Cardiac muscle cell (in vitro differentiated cells and primary cell): ENCODE data around the gene GPR151. TPM values are rescaled to one million over a fixed set of nuclear protein-coding genes. Genes with fewer than 3 reads are reported as not detected.
"Not testable (repeated sequence)": the region's sequence is repeated elsewhere in the genome, so short reads cannot be mapped to it uniquely, and the experiment has no call there.

Source experiments
- DNase-seq, 2 donors: peaks; one replicate each; pipeline versions ENCODE4 v3.0.0 to v3.0.0-alpha.2; 2010 to 2017; ENCODE audit warnings: low read depth in 1 of 2, low spot score in 1 of 2
- H3K27ac ChIP-seq: fragments of 200-600 bp; sonication (generic); 2 replicates; pipeline ENCODE4 v1.5.1; 2016
- H3K27me3 ChIP-seq: fragments of 200-600 bp; sonication (generic); 2 replicates; pipeline ENCODE4 v1.6.0; 2016; ENCODE audit warnings: control low read depth
- H3K36me3 ChIP-seq: fragments of 200-600 bp; sonication (generic); 2 replicates; pipeline ENCODE4 v1.5.1; 2016; ENCODE audit warnings: control low read depth
- H3K4me1 ChIP-seq: fragments of 200-600 bp; sonication (generic); 2 replicates; pipeline ENCODE4 v1.8.1; 2017; ENCODE audit warnings: low read depth, mild to moderate bottlenecking, mixed run types
- H3K4me3 ChIP-seq: fragments of 200-600 bp; sonication (generic); 2 replicates; pipeline ENCODE4 v1.5.1; 2016; ENCODE audit warnings: mild to moderate bottlenecking
- H3K9me3 ChIP-seq: fragments of 200-600 bp; sonication (generic); 2 replicates; pipeline ENCODE4 v1.5.1; 2017; ENCODE audit warnings: low read depth, mild to moderate bottlenecking, control low read depth
- polyA plus RNA-seq: library from polyadenylated mRNA; unstranded; fragments of >200 nt; fragmentation: Nextera tagmentation; extraction: Ambion mirVana; gene quantifications from 2 replicates; pipeline ENCODE4 v1.2.1, GENCODE V29; 2016
- total RNA-seq: library from RNA; depleted of rRNA; stranded (reverse); fragments of >200 nt; gene quantifications from 2 replicates; pipeline ENCODE4 v1.2.3, GENCODE V29; 2016
- TF ChIP-seq, protein P1 (sequence below): IDR thresholded peaks from 2 replicates; pipeline ENCODE4 v1.5.1; 2012; ENCODE audit warnings: low read depth, mild to moderate bottlenecking, low read length

The GPR151 gene
- total RNA-seq (not detected in 2 replicates), polyA plus RNA-seq (not detected in 2 replicates)

- Histone ChIP-seq H3K4me3 (no peak within 1 kb of the TSS), H3K36me3 (peaks cover 9% of the 10 kb centered on the region), H3K9me3 (no peaks in the 10 kb centered on the region), H3K27me3 (no peaks in the 10 kb centered on the region), H3K4me1 (peaks cover 8% of the 10 kb centered on the region), H3K27ac (no peak within 1 kb of the TSS)
- DNase-seq, result peak; percentile 14 to 30
- TF ChIP-seq, protein P1, sequence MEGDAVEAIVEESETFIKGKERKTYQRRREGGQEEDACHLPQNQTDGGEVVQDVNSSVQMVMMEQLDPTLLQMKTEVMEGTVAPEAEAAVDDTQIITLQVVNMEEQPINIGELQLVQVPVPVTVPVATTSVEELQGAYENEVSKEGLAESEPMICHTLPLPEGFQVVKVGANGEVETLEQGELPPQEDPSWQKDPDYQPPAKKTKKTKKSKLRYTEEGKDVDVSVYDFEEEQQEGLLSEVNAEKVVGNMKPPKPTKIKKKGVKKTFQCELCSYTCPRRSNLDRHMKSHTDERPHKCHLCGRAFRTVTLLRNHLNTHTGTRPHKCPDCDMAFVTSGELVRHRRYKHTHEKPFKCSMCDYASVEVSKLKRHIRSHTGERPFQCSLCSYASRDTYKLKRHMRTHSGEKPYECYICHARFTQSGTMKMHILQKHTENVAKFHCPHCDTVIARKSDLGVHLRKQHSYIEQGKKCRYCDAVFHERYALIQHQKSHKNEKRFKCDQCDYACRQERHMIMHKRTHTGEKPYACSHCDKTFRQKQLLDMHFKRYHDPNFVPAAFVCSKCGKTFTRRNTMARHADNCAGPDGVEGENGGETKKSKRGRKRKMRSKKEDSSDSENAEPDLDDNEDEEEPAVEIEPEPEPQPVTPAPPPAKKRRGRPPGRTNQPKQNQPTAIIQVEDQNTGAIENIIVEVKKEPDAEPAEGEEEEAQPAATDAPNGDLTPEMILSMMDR, result no peak
These were observed at the start of gene GPR151 for GRCh38 chr5:146516151-146516475. GPR151 (minus strand) TSS chr5:146516190; CDS start chr5:146516113, 77 bp downstream.

DNA sequence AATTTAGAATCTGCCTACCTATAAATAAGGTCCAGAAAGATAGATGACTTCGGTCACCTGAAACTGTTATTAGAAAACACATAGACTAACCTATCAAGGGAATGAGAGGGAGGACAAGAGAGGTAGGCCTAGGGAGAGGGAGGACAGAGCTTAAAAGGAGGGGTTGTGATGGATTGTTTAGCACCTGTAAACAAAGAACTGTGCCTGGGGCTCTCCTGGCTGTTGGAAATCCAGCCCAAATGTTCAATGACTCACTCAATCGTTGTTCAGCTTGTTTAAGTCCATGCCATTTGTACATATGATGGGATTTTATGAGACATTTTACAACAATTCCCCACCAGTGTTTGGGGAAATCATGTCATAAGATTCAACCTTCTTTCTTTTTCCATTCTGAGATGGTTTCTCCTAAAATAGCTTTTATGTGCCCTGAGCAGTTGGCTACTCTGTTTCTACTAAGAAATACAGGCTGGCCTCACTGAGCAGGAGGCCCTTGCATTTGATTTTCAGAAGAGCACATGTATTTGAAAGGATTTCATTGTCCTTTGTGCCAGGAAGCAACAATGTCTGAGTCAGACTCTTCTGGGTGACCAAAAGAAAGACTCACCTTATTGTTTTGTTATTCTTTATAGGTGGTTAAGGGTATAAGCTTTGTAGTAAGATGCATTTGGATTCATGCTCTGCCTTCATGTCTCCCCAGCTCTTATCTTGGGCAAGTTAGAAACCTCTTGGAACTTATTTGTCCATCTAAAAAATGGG, 48.2 kb upstream of the GPR151 start:
- Histone ChIP-seq H3K27ac (no peak overlapping the region), H3K4me1 (peaks cover 9% of the 10 kb centered on the region), H3K4me3 (no peak overlapping the region), H3K36me3 (no peaks in the 10 kb centered on the region), H3K27me3 (no peaks in the 10 kb centered on the region), H3K9me3 (no peaks in the 10 kb centered on the region)
- DNase-seq, result no peak
- TF ChIP-seq, protein P1, result no peak

- TF ChIP-seq, protein P1, result no peak
- no peak for DNase-seq
These were observed 46.5 kb upstream of the GPR151 start for GRCh38 chr5:146562461-146562860.

DNA sequence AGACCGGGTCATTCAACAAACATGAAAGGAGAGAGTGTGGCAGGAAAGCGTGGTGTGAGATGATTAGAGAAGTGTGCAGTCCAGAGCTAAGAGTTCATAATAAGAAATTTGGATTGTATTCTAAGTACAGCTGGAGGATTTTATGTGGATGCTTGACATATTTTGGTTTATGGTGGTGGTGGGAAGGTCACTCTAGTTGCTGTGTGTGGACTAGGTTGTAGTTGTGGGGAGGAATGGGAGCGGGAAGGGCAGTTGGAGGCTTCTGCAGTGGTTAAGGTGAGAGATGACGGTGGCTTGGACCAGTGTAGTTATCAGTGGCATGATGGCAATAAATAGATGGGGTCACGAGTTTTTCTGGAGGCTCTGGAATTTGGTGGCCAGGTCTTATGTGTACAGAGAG, 45.7 kb upstream of the GPR151 start:
- Histone ChIP-seq H3K4me3 (no peak overlapping the region), H3K9me3 (no peaks in the 10 kb centered on the region), H3K36me3 (no peaks in the 10 kb centered on the region), H3K4me1 (peaks cover 9% of the 10 kb centered on the region), H3K27me3 (no peaks in the 10 kb centered on the region), H3K27ac (no peak overlapping the region)
- TF ChIP-seq, protein P1, result no peak
- no peak for DNase-seq

More at GRCh38 chr5:146562461-146562860, 46.5 kb upstream of the GPR151 start:
- Histone ChIP-seq H3K27me3 (no peaks in the 10 kb centered on the region), H3K36me3 (no peaks in the 10 kb centered on the region), H3K4me1 (peaks cover 9% of the 10 kb centered on the region), H3K27ac (no peak overlapping the region), H3K9me3 (no peaks in the 10 kb centered on the region), H3K4me3 (no peak overlapping the region)

DNA sequence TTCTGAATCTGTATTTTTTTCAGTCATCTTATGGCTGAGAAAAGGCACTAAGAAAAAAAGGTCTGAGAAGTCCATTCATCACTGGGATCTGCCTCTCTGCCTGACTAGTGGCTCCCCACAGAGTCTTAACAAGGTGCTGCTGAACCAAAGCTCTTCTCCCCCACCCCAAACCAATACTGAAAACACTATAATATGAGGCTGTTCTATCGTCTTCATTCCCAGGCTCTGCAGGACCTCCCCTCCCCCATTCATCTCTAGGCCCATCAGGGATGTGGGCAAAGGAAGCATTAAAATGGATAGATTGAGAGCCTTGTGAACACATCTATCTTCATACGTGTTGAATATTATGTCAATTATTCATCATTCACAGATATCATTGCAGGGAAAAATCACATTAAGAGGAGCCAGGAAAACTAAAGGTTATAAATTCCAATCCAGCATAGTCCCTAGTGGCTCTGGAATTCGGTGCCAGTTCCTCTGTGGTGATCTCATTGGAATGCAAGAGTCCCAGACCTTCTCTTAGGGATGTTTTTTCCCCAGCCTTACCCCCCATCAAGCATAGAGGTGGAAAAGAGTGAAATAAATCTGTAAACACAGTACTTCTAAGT, 44.3 kb upstream of the GPR151 start:
- DNase-seq, result peak; percentile 29 to 31
- H3K27ac ChIP-seq, result no peak overlapping the region
- no peaks in the 10 kb centered on the region for H3K9me3 ChIP-seq
- H3K4me3 ChIP-seq, result no peak overlapping the region
- no peaks in the 10 kb centered on the region for H3K27me3 ChIP-seq
- TF ChIP-seq, protein P1, result no peak
- no peaks in the 10 kb centered on the region for H3K36me3 ChIP-seq
- H3K4me1 ChIP-seq, result peaks cover 9% of the 10 kb centered on the region

DNA sequence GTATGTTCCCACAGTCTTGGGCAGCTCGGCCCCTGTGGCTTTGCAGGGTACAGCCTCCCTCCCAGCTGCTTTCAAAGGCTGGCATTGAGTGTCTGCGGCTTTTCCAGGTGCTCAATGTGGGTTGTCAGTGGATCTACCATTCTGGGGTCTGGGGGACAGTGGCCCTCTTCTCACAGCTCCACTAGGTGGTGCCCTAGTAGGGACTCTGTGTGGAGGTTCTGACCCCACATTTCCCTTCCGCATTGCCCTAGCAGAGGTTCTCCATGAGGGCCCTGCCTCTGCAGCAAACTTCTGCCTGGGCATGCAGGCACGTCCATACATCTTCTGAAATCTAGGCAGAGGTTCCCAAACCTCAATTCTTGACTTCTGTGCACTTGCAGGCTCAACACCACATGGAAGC, 40.9 kb upstream of the GPR151 start:
- not testable (repeated sequence) for H3K4me1 ChIP-seq, DNase-seq, H3K27ac ChIP-seq, H3K27me3 ChIP-seq, H3K36me3 ChIP-seq, H3K9me3 ChIP-seq, H3K4me3 ChIP-seq
